Activated CD8-positive, alpha-beta memory T cell treated with anti-CD3 and anti-CD28 coated beads for 48 hours (primary cell): ENCODE measurements around the gene CD300E.

Experiments
- DNase-seq, 3 experiments: peaks; one replicate each; pipeline ENCODE4 v3.0.0-alpha.2; 2020; ENCODE audit warnings: low read depth in 2 of 3, low spot score in 2 of 3

CD300E gene

GRCh38 chr17:74568106-74568873 lies 55.2 kb downstream of the CD300E start:
- DNase-seq: no peak

GRCh38 chr17:74567397-74567796 lies 56.1 kb downstream of the CD300E start, which contains the start of gene CD300H:
Gene CD300H (minus strand): TSS chr17:74567509.
- no peak for DNase-seq

GRCh38 chr17:74566132-74566753 lies 57.3 kb downstream of the CD300E start:
- no peak for DNase-seq

- no peak for DNase-seq
These were observed 58.4 kb downstream of the CD300E start for GRCh38 chr17:74565126-74565525.

GRCh38 chr17:74563358-74563757 lies 60.2 kb downstream of the CD300E start:
- DNase-seq: no peak

- DNase-seq: no peak
These were observed 62.0 kb downstream of the CD300E start for GRCh38 chr17:74561586-74561985.
